NCI-H345 (cell line): ENCODE data around the gene CTSW.

ENCODE experiments used
- DNase-seq: peaks from one replicate; lab custom pipeline; 2025; lab: John Stamatoyannopoulos, UW

The CTSW gene

GRCh38 chr11:65856689-65857499 is 22.7 kb upstream of the CTSW start:
- peak; percentile 73 for DNase-seq

GRCh38 chr11:65857500-65857852 is 22.2 kb upstream of the CTSW start:
- DNase-seq, result no peak

GRCh38 chr11:65857853-65858680 is 21.6 kb upstream of the CTSW start, which contains the start of gene CFL1:
Gene CFL1 (minus strand): TSS chr11:65858180. CDS start chr11:65858099, 81 bp downstream.
- peak; percentile 98 for DNase-seq

GRCh38 chr11:65858681-65859087 is 21.0 kb upstream of the CTSW start:
- peak; percentile 46 for DNase-seq

GRCh38 chr11:65859095-65859811 is 20.4 kb upstream of the CTSW start:
- peak; percentile 99 for DNase-seq

- DNase-seq, result peak; percentile 70
Observed at GRCh38 chr11:65859812-65860277, 19.8 kb upstream of the CTSW start.

- peak; percentile 96 for DNase-seq
Observed at GRCh38 chr11:65860278-65861164, 19.1 kb upstream of the CTSW start, which contains the start of gene MUS81. Gene MUS81 (plus strand): TSS chr11:65860433. CDS start chr11:65860754, 321 bp downstream.

GRCh38 chr11:65861165-65861505 is 18.5 kb upstream of the CTSW start:
- DNase-seq, result no peak

- no peak for DNase-seq
Observed at GRCh38 chr11:65861533-65862183, 18.0 kb upstream of the CTSW start.

- DNase-seq, result no peak
Observed at GRCh38 chr11:65862191-65862735, 17.4 kb upstream of the CTSW start.

- no peak for DNase-seq
Observed at GRCh38 chr11:65862941-65863888, 16.4 kb upstream of the CTSW start.

- no peak for DNase-seq
Observed at GRCh38 chr11:65863889-65864705, 15.5 kb upstream of the CTSW start.

GRCh38 chr11:65864706-65865471 is 14.7 kb upstream of the CTSW start:
- no peak for DNase-seq

- no peak for DNase-seq
Observed at GRCh38 chr11:65865550-65866172, 14.0 kb upstream of the CTSW start.

- no peak for DNase-seq
Observed at GRCh38 chr11:65866509-65867283, 12.9 kb upstream of the CTSW start.
